HG02938 (cell line): ENCODE measurements around the gene PHF10.
"Not testable (repeated sequence)": the region's sequence is repeated elsewhere in the genome, so short reads cannot be mapped to it uniquely, and the experiment has no call there.

ENCODE experiments used
- ATAC-seq: cut with Tn5 transposase; IDR thresholded peaks from one replicate; pipeline ENCODE4 v1.9.1; 2021; ENCODE audit warnings: mild to moderate bottlenecking, moderate library complexity; ENCODE audit not compliant: unreplicated experiment

The PHF10 gene

DNA sequence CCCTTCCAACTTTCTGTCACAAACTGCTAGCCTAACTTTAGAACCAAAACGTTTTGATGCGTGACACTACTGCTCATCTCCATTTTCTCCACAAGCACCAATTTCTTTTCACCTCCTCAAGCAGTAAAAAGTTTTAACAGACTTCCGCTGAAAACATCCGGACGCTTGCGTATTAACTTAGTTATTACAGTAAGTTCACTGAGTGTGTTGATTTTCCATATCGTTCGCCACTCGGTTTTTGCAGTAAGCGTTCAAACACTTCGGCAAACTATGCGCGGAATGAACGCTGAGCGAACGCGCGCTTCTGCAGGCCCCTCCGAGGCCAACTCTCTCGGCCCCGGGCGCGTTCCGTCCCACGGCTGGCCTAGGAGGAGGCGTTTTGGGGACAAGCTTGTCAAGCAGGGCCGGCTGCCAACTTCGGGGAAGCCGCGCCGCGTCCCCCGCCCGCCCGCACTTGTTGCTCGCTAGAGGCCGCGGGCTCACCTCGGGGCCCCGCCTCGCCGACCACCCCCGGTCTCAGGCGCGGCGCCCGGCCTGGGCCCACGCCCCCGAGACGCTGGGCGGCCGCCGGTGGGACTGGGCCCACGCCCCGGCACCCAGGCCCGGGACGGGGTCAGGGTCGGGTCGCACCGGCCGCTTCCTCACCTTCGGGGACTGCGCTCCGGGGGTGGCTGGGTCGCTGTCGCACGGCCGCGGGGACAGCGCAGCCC is 945 bp downstream of the PHF10 start:
- ATAC-seq = peak; percentile 47

DNA sequence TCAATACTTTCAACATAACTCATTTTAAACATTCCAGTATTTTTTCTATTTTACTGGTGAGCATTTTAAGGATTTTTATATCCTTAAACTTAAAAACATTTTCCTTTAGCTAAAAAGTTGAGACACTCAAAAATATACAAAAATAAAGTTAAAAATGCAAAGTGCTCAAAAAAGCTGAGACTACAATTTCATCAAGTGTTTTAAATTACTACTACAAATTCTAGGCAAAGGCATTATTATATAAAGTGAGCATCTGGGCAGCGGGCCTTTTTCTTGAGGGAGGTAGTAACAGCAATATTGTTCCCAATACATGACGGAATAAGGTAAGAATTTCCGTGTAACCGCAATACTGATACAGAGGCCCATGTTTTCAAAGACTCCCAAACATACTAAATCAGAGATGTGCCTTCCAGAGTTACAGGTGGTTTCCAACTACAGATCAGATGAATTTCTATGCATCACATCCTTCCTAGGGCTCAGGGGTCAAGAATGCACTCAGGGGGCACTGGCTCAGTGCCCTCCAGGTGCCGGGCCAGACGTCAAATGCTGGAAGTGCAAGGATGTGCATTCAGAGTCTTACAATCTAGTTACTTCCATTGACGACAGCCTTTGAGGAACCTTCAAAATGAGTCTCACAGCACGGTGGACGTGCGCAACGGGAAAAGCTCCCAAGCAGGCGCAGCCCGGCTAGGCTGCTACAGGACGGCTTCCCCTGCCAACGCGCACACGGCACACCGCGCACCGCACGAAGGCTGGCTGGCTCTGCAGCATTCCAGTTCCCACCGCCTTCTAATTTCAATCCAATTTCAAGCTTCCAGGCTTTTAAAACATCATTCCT is 1.7 kb downstream of the PHF10 start:
- ATAC-seq = peak; percentile 27

DNA sequence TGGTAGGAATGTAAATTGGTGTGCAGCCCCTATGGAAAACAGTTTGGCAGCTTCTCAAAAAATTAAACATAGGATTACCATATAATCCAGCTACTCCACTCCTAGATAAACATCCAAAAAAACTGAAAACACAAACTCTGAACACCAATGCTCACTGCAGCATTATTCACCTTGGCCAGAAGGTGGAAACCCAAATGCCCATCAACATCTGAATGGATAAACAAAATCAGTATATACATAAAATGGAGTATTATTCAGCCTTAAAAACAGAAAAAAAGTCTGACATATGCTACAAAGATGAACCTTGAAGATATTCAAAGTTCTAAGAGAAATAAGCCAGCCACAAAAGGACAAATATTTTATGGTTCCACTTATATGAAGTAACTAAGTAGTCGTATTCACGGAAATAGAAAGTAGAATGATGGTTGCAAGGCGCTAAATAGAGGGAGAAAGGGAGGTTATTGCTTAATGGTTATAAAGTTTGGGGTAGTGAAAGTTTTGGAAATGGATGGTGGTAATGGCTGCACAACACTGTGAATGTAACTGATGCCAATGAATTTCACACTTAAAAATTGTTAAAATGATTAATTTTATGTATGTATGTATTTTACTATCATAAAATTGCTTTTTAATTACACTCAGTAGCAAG is 4.0 kb downstream of the PHF10 start:
- no peak for ATAC-seq

DNA sequence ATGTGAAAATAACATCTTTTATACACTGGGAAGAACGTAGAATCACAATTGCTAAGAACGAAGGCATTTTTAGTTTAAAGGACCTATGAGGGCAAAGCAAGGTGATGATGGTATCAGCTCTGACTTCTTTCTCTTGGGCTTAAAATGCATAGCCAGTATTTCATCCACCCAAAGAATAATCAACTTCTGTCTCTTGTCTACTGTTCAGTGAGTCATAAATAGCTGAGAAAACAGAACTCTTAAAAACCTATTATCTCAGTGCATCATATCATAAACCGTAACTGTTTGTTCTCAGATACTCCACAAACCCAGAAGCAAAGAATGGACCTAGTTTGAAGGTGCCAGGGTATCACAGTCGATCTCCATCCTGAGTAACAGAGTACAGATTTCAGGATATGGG is 5.2 kb downstream of the PHF10 start:
- ATAC-seq = no peak

DNA sequence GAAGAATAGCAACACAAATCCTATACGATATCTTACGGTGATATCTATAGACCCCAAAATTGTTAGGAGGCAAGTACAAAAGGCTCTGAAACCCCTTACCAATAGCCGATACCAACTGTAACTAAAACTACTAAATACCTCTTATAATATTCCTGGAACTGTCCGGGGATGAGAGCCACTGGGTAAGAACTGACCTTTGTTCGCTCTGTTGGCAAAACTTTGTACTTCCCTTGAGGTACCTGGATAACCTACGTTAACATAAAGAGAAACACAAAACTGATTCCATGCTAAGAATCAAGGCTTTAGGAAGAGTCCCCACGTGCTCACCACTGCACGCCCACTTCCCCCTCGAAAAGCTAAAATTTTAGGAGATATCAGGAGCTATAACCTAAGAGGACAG is 9.7 kb downstream of the PHF10 start:
- ATAC-seq = no peak

- ATAC-seq = no peak
Observed at GRCh38 chr6:169714178-169714577, 10.1 kb downstream of the PHF10 start.

GRCh38 chr6:169710009-169710408 is 14.3 kb downstream of the PHF10 start:
- ATAC-seq = no peak

GRCh38 chr6:169709293-169709692 is 15.0 kb downstream of the PHF10 start:
- no peak for ATAC-seq

DNA sequence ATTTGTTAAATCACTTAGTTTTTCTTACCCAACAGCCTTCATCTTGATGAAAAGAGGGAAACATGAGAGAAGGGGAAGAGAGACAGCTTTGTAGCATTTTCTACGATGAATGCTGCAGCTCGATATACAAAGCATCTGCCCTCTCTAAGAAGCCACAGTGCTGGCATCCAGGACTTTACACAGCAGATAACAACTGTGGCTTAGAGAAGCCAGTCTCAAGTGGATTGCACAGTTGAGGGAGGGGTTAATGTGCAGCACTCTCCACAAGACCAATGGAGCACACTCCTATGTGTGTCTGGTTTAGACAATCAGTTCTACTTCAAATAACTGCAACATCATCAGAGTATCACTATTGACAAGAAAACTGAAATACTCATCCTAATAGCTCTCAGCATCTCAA is 16.5 kb downstream of the PHF10 start:
- no peak for ATAC-seq

GRCh38 chr6:169702840-169703246 is 21.5 kb downstream of the PHF10 start:
- ATAC-seq = peak; percentile 23

GRCh38 chr6:169701954-169702839 is 22.1 kb downstream of the PHF10 start, which contains the start of the genes C6orf120 and WDR27:
Gene C6orf120, plus strand, starts transcription at chr6:169702126. Its CDS starts 334 bp downstream, at chr6:169702460.
Gene WDR27, minus strand, starts transcription at chr6:169702029. Its CDS starts 13,024 bp downstream, at chr6:169689005.
- ATAC-seq = peak; percentile 85

GRCh38 chr6:169701311-169701953 is 22.9 kb downstream of the PHF10 start:
- ATAC-seq = peak; percentile 12

GRCh38 chr6:169700296-169700695 is 24.0 kb downstream of the PHF10 start:
- ATAC-seq = no peak

DNA sequence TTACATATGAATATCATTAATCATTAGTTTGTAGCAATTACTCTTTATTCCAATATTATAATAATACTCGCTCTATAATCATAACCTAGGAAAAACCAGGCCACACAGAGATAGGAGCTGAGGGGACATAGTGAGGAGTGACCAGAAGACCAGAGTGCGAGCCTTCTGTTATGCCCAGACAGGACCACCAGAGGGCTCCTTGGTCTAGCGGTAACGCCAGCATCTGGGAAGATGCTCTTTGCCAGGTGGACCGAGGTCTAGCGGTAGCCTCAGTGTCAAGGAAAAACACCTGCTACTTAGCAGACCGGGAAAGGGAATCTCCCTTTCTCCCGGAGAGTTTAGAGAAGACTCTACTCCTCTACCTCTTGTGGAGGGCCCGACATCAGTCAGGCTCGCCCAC is 27.2 kb downstream of the PHF10 start:
- not testable (repeated sequence) for ATAC-seq

GRCh38 chr6:169695131-169695530 is 29.2 kb downstream of the PHF10 start:
- ATAC-seq = no peak

- ATAC-seq = no peak
Observed at GRCh38 chr6:169692516-169692915, 31.8 kb downstream of the PHF10 start.

DNA sequence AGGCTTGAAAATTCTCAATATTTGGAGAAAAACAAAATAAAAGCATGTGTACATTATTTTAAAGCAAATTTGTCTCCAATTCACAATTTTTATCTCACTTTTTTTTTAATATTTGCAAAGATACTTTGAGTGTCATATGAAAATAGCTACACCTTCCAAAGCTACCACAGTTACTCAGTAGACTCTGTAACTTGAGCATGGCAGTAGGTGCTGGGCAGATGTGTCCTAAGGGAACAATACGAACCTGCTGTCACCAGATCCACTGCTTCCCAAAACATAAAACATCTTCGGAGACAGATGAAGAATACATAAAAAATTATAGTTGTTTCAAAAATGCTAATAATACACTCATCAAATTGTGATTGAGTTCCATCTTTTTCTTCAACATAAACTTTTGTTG is 33.0 kb downstream of the PHF10 start:
- ATAC-seq = no peak

GRCh38 chr6:169689287-169689686 is 35.0 kb downstream of the PHF10 start:
- no peak for ATAC-seq

DNA sequence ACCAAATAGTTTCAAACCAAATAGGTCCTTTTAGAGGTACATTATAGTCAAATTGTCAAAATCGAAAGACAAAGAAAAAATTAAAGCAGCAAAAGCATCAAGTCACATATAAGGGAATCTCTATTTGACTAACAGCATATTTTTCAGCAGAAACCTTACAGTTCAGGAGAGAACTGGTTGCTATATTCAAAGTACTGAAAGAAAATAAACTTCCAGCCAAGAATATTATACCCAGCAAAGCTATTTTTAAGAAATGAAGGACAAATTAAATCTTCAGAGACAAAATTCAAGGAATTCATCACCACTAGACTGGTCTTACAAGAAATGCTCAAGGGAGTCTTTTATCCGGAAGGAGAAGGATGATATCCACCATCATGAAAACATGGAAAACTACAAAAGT is 38.4 kb downstream of the PHF10 start:
- no peak for ATAC-seq

- ATAC-seq = no peak
Observed at GRCh38 chr6:169684056-169684455, 40.2 kb downstream of the PHF10 start.
